HG03342 (cell line): ENCODE data around the gene RAB11FIP4.

Source experiments
- ATAC-seq: cut with Tn5 transposase; IDR thresholded peaks from one replicate; pipeline ENCODE4 v1.9.1; 2021; ENCODE audit warnings: mild to moderate bottlenecking, moderate library complexity; ENCODE audit not compliant: unreplicated experiment

The RAB11FIP4 gene

GRCh38 chr17:31564291-31564690 is 172.8 kb downstream of the RAB11FIP4 start:
- ATAC-seq, result no peak

- no peak for ATAC-seq
Observed at GRCh38 chr17:31564883-31565301, 173.4 kb downstream of the RAB11FIP4 start.

- no peak for ATAC-seq
Observed at GRCh38 chr17:31565652-31566051, 174.2 kb downstream of the RAB11FIP4 start.

GRCh38 chr17:31566247-31566991 is 174.9 kb downstream of the RAB11FIP4 start:
- ATAC-seq, result no peak

- no peak for ATAC-seq
Observed at GRCh38 chr17:31566992-31567373, 175.5 kb downstream of the RAB11FIP4 start.

GRCh38 chr17:31568121-31568520 is 176.6 kb downstream of the RAB11FIP4 start:
- no peak for ATAC-seq

- ATAC-seq, result no peak
Observed at GRCh38 chr17:31568539-31568938, 177.1 kb downstream of the RAB11FIP4 start.

- ATAC-seq, result no peak
Observed at GRCh38 chr17:31570231-31570630, 178.8 kb downstream of the RAB11FIP4 start.

- no peak for ATAC-seq
Observed at GRCh38 chr17:31570951-31571892, 179.7 kb downstream of the RAB11FIP4 start.

GRCh38 chr17:31572341-31572740 is 180.9 kb downstream of the RAB11FIP4 start:
- ATAC-seq, result no peak

- no peak for ATAC-seq
Observed at GRCh38 chr17:31573047-31573446, 181.6 kb downstream of the RAB11FIP4 start.

GRCh38 chr17:31573861-31574260 is 182.4 kb downstream of the RAB11FIP4 start:
- ATAC-seq, result no peak

- ATAC-seq, result no peak
Observed at GRCh38 chr17:31574458-31574857, 183.0 kb downstream of the RAB11FIP4 start.

GRCh38 chr17:31575043-31575442 is 183.6 kb downstream of the RAB11FIP4 start:
- no peak for ATAC-seq

- ATAC-seq, result no peak
Observed at GRCh38 chr17:31579265-31579664, 187.8 kb downstream of the RAB11FIP4 start.

- no peak for ATAC-seq
Observed at GRCh38 chr17:31580316-31580705, 188.8 kb downstream of the RAB11FIP4 start.

GRCh38 chr17:31580706-31581490 is 189.4 kb downstream of the RAB11FIP4 start:
- no peak for ATAC-seq

- ATAC-seq, result no peak
Observed at GRCh38 chr17:31581491-31581890, 190.0 kb downstream of the RAB11FIP4 start.

GRCh38 chr17:31582151-31582907 is 190.9 kb downstream of the RAB11FIP4 start:
- ATAC-seq, result peak; percentile 51

- ATAC-seq, result no peak
Observed at GRCh38 chr17:31583772-31584356, 192.4 kb downstream of the RAB11FIP4 start.
